Measurements from ENCODE around the gene CCDC33. TPM values are rescaled to one million over a fixed set of nuclear protein-coding genes. Genes with fewer than 3 reads are reported as not detected.

CCDC33 gene
- total and polyA plus RNA-seq, 2 donors (not counting 1 experiment from before 2014, with no cell fraction given) = not detected

GRCh38 chr15:74383286-74383685 is 147.2 kb downstream of the CCDC33 start:
- 75% methylated on average over 4 of the region's 4 CpGs for WGBS (ENCODE audit: insufficient coverage)
- Histone ChIP-seq H3K4me2 (replicated peaks; ENCODE audit: low read depth, low read length, poor library complexity, severe bottlenecking) (peak overlapping the region; percentile 76), H2AFZ (ENCODE audit: insufficient read depth, low read depth, low read length, poor library complexity, severe bottlenecking) (no peak overlapping the region), H3K9me3 (ENCODE audit: control extremely low read depth in 1 of 3, control insufficient read depth in 2 of 3, insufficient read depth in 1 of 3, low read length in 2 of 3) (no peaks in the 10 kb centered on the region), H3K79me2 (ENCODE audit: control insufficient read depth, insufficient read depth, low read length) (peaks cover 19% of the 10 kb centered on the region), H3K4me3 (ENCODE audit: control extremely low read depth in 1 of 5, extremely low read depth in 1 of 5, insufficient read depth in 1 of 5, low read depth in 2 of 5, low read length in 4 of 5) (no peak overlapping the region), H3K4me1 (ENCODE audit: control insufficient read depth in 2 of 2, insufficient read depth in 2 of 2, low read length in 2 of 2) (peaks cover 61 to 68% of the 10 kb centered on the region in 2 donors), H4K20me1 (ENCODE audit: control insufficient read depth, insufficient read depth, low read length, poor library complexity, severe bottlenecking) (no peaks in the 10 kb centered on the region), H3K27me3 (replicated peaks in 1 of 4; ENCODE audit: control extremely low read depth in 1 of 4, control insufficient read depth in 3 of 4, insufficient read depth in 4 of 4, low read length in 3 of 4) (no peaks in the 10 kb centered on the region), H3K36me3 (replicated peaks in 1 of 2; ENCODE audit: control extremely low read depth in 1 of 2, control insufficient read depth in 1 of 2, extremely low read depth in 1 of 2, insufficient read depth in 2 of 2, low read length in 1 of 2) (no peaks in the 10 kb centered on the region), H3K9ac (ENCODE audit: low read length) (no peak overlapping the region), H3K27ac (ENCODE audit: low read length in 2 of 2) (peak overlapping the region; percentile 87 to 97)
- DNase-seq (no peak), ATAC-seq (ENCODE audit: low read depth) (no peak)
- ChIA-PET POLR2A (interaction anchor here (0.7 to 4.2 kb wide), 6 partner anchors 12 to 394 kb away, joined by 5 to 64 read pairs (median 34); partner anchors contain the start of genes SEMA7A and UBL7), CTCF (interaction anchor here (0.6 to 23.1 kb wide), 17 partner anchors 8 to 394 kb away, joined by 3 to 855 read pairs (median 8); partner anchors contain the start of genes SEMA7A and UBL7)
- peaks cover 69% of the 10 kb centered on the region for H3K4me1 Mint-ChIP-seq
- no peaks in the 10 kb centered on the region for H3K9me3 Mint-ChIP-seq (ENCODE audit: insufficient read depth)
- TF ChIP-seq EZH2 (IDR thresholded peaks at IDR 0.05; ENCODE audit: borderline replicate concordance, insufficient read depth, low read depth, low read length, poor library complexity, severe bottlenecking) = no peak
- TF ChIP-seq, protein P1, sequence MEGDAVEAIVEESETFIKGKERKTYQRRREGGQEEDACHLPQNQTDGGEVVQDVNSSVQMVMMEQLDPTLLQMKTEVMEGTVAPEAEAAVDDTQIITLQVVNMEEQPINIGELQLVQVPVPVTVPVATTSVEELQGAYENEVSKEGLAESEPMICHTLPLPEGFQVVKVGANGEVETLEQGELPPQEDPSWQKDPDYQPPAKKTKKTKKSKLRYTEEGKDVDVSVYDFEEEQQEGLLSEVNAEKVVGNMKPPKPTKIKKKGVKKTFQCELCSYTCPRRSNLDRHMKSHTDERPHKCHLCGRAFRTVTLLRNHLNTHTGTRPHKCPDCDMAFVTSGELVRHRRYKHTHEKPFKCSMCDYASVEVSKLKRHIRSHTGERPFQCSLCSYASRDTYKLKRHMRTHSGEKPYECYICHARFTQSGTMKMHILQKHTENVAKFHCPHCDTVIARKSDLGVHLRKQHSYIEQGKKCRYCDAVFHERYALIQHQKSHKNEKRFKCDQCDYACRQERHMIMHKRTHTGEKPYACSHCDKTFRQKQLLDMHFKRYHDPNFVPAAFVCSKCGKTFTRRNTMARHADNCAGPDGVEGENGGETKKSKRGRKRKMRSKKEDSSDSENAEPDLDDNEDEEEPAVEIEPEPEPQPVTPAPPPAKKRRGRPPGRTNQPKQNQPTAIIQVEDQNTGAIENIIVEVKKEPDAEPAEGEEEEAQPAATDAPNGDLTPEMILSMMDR (IDR thresholded peaks at IDR 0.05) = no peak
- intact Hi-C loops (cut with micrococcal nuclease) = loop anchor here (5.0 kb wide), 1 partner anchor 391 kb away; the partner anchor contains the start of genes PML and STOML1
- peak overlapping the region; percentile 98 for H3K27ac Mint-ChIP-seq
- H3K27me3 Mint-ChIP-seq = no peaks in the 10 kb centered on the region
- H3K4me3 Mint-ChIP-seq = peak overlapping the region; percentile 82
